ENCODE data around the gene SALL4. TPM values are rescaled to one million over a fixed set of nuclear protein-coding genes. Genes with fewer than 3 reads are reported as not detected.

The SALL4 gene
- total and polyA plus RNA-seq, 2 donors (not counting 3 experiments of a cell fraction or from before 2014, with no cell fraction given): 1.3 to 1.9 TPM

DNA sequence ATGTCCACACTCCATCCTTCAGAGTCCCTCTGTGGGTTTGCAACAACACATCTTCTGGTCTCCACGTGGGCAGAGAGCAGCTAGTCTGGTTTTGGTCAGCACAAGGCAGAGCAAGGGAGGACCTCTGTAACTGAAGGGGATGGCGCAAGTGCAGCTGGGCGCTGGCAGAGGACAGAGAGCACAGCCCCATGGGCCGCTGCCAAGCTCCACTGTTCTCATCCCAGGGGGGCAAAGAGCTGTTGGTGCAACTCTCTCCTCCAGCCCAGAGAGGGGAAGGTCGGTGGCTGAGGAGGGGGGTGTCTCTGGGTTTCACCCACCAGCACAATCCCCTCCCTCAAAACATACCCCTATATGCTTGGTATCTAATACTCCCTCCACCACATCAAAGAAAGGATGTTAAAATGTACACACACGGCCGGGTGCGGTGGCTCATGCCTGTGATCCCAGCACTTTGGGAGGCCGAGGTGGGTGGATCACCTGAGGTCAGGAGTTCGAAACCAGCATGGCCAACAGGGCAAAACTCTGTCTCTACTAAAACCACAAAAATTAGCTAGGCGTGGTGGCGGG is 43.3 kb downstream of the SALL4 start:
- Histone ChIP-seq H3K36me3 (ENCODE audit: control insufficient read depth in 2 of 2, extremely low read depth in 1 of 2, insufficient read depth in 2 of 2, low read length in 2 of 2) (no peaks in the 10 kb centered on the region), H3K4me3 (replicated peaks in 1 of 3; ENCODE audit: insufficient read depth in 1 of 3, low read depth in 1 of 3, low read length in 3 of 3) (no peak overlapping the region), H3K27ac (ENCODE audit: insufficient read depth, low read depth, low read length) (no peak overlapping the region), H4K20me1 (replicated peaks; ENCODE audit: control insufficient read depth, extremely low read depth, insufficient read depth, low read length) (no peaks in the 10 kb centered on the region), H3K9me1 (replicated peaks; ENCODE audit: control insufficient read depth, extremely low read depth, insufficient read depth, low read length) (no peaks in the 10 kb centered on the region), H3K4me2 (ENCODE audit: insufficient read depth, low read length) (no peak overlapping the region), H2AFZ (ENCODE audit: low read depth, low read length) (no peak overlapping the region), H3K79me2 (ENCODE audit: control insufficient read depth, insufficient read depth, low read length) (peaks cover 10% of the 10 kb centered on the region), H3K4me1 (ENCODE audit: control insufficient read depth, extremely low read depth, insufficient read depth, low read length) (peaks cover 6% of the 10 kb centered on the region), H3K9me3 (replicated peaks; ENCODE audit: control insufficient read depth, insufficient read depth, low read length) (no peaks in the 10 kb centered on the region), H3K27me3 (ENCODE audit: control insufficient read depth in 2 of 2, insufficient read depth in 2 of 2, low read length in 2 of 2) (no peaks in the 10 kb centered on the region), H3K9ac (replicated peaks; ENCODE audit: extremely low read depth, insufficient read depth, low read length) (no peak overlapping the region)
- dilution Hi-C loops (cut with MboI; ENCODE audit: extremely low pct_ligation_motif_present, low sequenced_read_pairs) (no loop called here), intact Hi-C loops (cut with micrococcal nuclease) (no loop called here)
- no peak for DNase-seq (ENCODE audit: low read depth, low spot score)
- POLR2A ChIA-PET: no interaction called here
- CTCF ChIA-PET: interaction anchor here (1.5 kb wide), 1 partner anchor 58 kb away, joined by 6 read pairs; no protein-coding TSS in a partner anchor
- FAIRE-seq: no peak
- no TSS peak for BruUV-seq (replicated peaks)
- TF ChIP-seq GATA2 (IDR thresholded peaks at IDR 0.05; ENCODE audit: insufficient read depth, insufficient read length, low read depth, low read length): no peak
- no peak for TF ChIP-seq EZH2 (IDR thresholded peaks at IDR 0.05; ENCODE audit: borderline replicate concordance, low read depth, low read length, severe bottlenecking)
- TF ChIP-seq, protein P1, sequence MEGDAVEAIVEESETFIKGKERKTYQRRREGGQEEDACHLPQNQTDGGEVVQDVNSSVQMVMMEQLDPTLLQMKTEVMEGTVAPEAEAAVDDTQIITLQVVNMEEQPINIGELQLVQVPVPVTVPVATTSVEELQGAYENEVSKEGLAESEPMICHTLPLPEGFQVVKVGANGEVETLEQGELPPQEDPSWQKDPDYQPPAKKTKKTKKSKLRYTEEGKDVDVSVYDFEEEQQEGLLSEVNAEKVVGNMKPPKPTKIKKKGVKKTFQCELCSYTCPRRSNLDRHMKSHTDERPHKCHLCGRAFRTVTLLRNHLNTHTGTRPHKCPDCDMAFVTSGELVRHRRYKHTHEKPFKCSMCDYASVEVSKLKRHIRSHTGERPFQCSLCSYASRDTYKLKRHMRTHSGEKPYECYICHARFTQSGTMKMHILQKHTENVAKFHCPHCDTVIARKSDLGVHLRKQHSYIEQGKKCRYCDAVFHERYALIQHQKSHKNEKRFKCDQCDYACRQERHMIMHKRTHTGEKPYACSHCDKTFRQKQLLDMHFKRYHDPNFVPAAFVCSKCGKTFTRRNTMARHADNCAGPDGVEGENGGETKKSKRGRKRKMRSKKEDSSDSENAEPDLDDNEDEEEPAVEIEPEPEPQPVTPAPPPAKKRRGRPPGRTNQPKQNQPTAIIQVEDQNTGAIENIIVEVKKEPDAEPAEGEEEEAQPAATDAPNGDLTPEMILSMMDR (IDR thresholded peaks at IDR 0.05; ENCODE audit: extremely low read depth in 1 of 2, insufficient read depth in 1 of 2, low read depth in 1 of 2, low read length in 2 of 2): no peak
- no peak for TF ChIP-seq MYC (IDR thresholded peaks at IDR 0.05; ENCODE audit: low read depth, low read length)
- TF ChIP-seq JUN (IDR thresholded peaks at IDR 0.05; ENCODE audit: borderline replicate concordance, insufficient read depth, insufficient read length, low read depth): no peak
- no peak for TF ChIP-seq FOS (IDR thresholded peaks at IDR 0.05; ENCODE audit: borderline replicate concordance, insufficient read depth, low read length)
- TF ChIP-seq POLR2AphosphoS5 (IDR thresholded peaks at IDR 0.05; ENCODE audit: insufficient read depth, low read depth, low read length): no peak
- TF ChIP-seq, protein P2, sequence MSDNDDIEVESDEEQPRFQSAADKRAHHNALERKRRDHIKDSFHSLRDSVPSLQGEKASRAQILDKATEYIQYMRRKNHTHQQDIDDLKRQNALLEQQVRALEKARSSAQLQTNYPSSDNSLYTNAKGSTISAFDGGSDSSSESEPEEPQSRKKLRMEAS (IDR thresholded peaks at IDR 0.05; ENCODE audit: insufficient read depth, insufficient read length): no peak
- no peak for TF ChIP-seq POLR2A (IDR thresholded peaks at IDR 0.05; ENCODE audit: low read depth, low read length)

Measured in endothelial cell of umbilical vein (primary cell).